Peyer's patch (tissue), 4 donors: ENCODE measurements around the gene PRKCZ. TPM values are rescaled to one million over a fixed set of nuclear protein-coding genes. Genes with fewer than 3 reads are reported as not detected.

Source experiments
- DNase-seq, 3 donors: peaks; one replicate each; pipeline ENCODE4 v3.0.0-alpha.2; 2017 to 2019
- H3K27ac ChIP-seq, 4 donors: fragments of 200-600 bp; sonication (generic); one replicate each; pipeline ENCODE4 v1.5.1; 2016 to 2019
- H3K27me3 ChIP-seq, 2 donors: fragments of 200-600 bp; sonication (generic); one replicate each; pipeline ENCODE4 v1.5.1; 2019
- H3K36me3 ChIP-seq, 3 donors: fragments of 200-600 bp; sonication (generic); one replicate each; pipeline ENCODE4 v1.5.1; 2016 to 2019
- H3K4me1 ChIP-seq, 4 donors: fragments of 200-600 bp; sonication (generic); one replicate each; pipeline ENCODE4 v1.5.1; 2016 to 2019
- H3K4me3 ChIP-seq, 4 donors: fragments of 200-600 bp; sonication (generic); 1 replicate in 3 of 4; 2 replicates in 1 of 4; pipeline ENCODE4 v1.5.1; 2016 to 2019; ENCODE audit warnings: mild to moderate bottlenecking in 1 of 4
- H3K9me3 ChIP-seq, 4 donors: fragments of 200-600 bp; sonication (generic); one replicate each; pipeline ENCODE4 v1.5.1; 2016 to 2019; ENCODE audit warnings: mild to moderate bottlenecking in 1 of 4
- CTCF ChIP-seq, 6 experiments: fragments of 450-650 bp in 4 of 6; fragments of 200-600 bp in 2 of 6; sonication (generic) in 1 of 6; IDR thresholded peaks; one replicate each; pipeline ENCODE4 v1.5.1; 2017 to 2019; ENCODE audit warnings: antibody characterized with exemption in 6 of 6, mild to moderate bottlenecking in 3 of 6, moderate library complexity in 1 of 6
- POLR2A ChIP-seq, 2 donors: fragments of 450-650 bp; IDR thresholded peaks; one replicate each; pipeline ENCODE4 v1.5.1; 2017; ENCODE audit warnings: antibody characterized with exemption in 2 of 2, mild to moderate bottlenecking in 2 of 2, moderate library complexity in 2 of 2
- total RNA-seq, 4 donors: library from RNA; depleted of rRNA; stranded (reverse); fragments of >200 nt; gene quantifications; one replicate each; pipeline ENCODE4 v1.1.0, GENCODE V29; 2016

Gene PRKCZ
- total RNA-seq, 4 donors from 2014 or later: 51.2 to 105 (median 93.6) TPM

- Histone ChIP-seq H3K36me3 (no peaks in the 10 kb centered on the region), H3K4me3 (peak overlapping the region in 2 of 4 donors; percentile 34 to 37), H3K4me1 (peaks cover 13 to 55% (median 21%) of the 10 kb centered on the region in 4 donors), H3K9me3 (no peaks in the 10 kb centered on the region), H3K27me3 (no peaks in the 10 kb centered on the region), H3K27ac (peak overlapping the region in 3 of 4 donors; percentile 66 to 95 (median 93))
- peak; percentile 63 to 90 (median 90) for DNase-seq
- TF ChIP-seq CTCF (IDR thresholded peaks at IDR 0.05): peak in 5 of 6 experiments; percentile 39 to 84 (median 79)
- no peak for TF ChIP-seq POLR2A (IDR thresholded peaks at IDR 0.05)
Measured at GRCh38 chr1:2046174-2046917, 3.9 kb upstream of the PRKCZ start.

- peak in 2 of 3 donors; percentile 85 to 86 for DNase-seq
- Histone ChIP-seq H3K36me3 (no peaks in the 10 kb centered on the region), H3K4me3 (peak overlapping the region in 2 of 4 donors; percentile 34 to 37), H3K27ac (peak overlapping the region in 3 of 4 donors; percentile 66 to 95 (median 93)), H3K27me3 (no peaks in the 10 kb centered on the region), H3K9me3 (no peaks in the 10 kb centered on the region), H3K4me1 (peaks cover 13 to 55% (median 21%) of the 10 kb centered on the region in 4 donors)
- TF ChIP-seq POLR2A (IDR thresholded peaks at IDR 0.05) (peak; percentile 42 to 53), CTCF (IDR thresholded peaks at IDR 0.05) (no peak)
Measured at GRCh38 chr1:2046953-2047748, 3.1 kb upstream of the PRKCZ start.

GRCh38 chr1:2047749-2048729 lies 2.2 kb upstream of the PRKCZ start:
- H3K27ac ChIP-seq: peak overlapping the region in 3 of 4 donors; percentile 66 to 95 (median 93)
- H3K36me3 ChIP-seq: no peaks in the 10 kb centered on the region
- peak in 2 of 3 donors; percentile 78 to 81 for DNase-seq
- TF ChIP-seq CTCF (IDR thresholded peaks at IDR 0.05): no peak
- peak in 1 of 2 donors; percentile 55 for TF ChIP-seq POLR2A (IDR thresholded peaks at IDR 0.05)
- peak overlapping the region in 2 of 4 donors; percentile 34 to 37 for H3K4me3 ChIP-seq
- H3K9me3 ChIP-seq: no peaks in the 10 kb centered on the region
- H3K27me3 ChIP-seq: no peaks in the 10 kb centered on the region
- H3K4me1 ChIP-seq: peaks cover 13 to 51% (median 21%) of the 10 kb centered on the region in 4 donors

- Histone ChIP-seq H3K27me3 (no peaks in the 10 kb centered on the region), H3K4me1 (peaks cover 13 to 49% (median 21%) of the 10 kb centered on the region in 4 donors), H3K27ac (peak overlapping the region; percentile 80 to 96 (median 86)), H3K36me3 (no peaks in the 10 kb centered on the region), H3K9me3 (no peaks in the 10 kb centered on the region), H3K4me3 (peak overlapping the region; percentile 61 to 99 (median 81))
- peak in 1 of 3 donors; percentile 64 for DNase-seq
- no peak for TF ChIP-seq POLR2A (IDR thresholded peaks at IDR 0.05)
- peak; percentile 10 to 65 (median 38) for TF ChIP-seq CTCF (IDR thresholded peaks at IDR 0.05)
Measured at GRCh38 chr1:2049225-2049717, 940 bp upstream of the PRKCZ start.
